Right lobe of liver (tissue), 4 donors: ENCODE data around the gene DIO3.

Source experiments
- POLR2A ChIP-seq: fragments of 450-650 bp; IDR thresholded peaks from one replicate; pipeline ENCODE4 v1.6.1; 2017; ENCODE audit warnings: antibody characterized with exemption, mild to moderate bottlenecking
- TF ChIP-seq, protein P1 (sequence below), 4 donors: fragments of 200-600 bp in 3 of 4; fragments of 450-650 bp in 1 of 4; IDR thresholded peaks; one replicate each; pipeline versions ENCODE4 v1.5.1 to v1.8.0; 2016 to 2022; ENCODE audit warnings: antibody characterized with exemption in 4 of 4, mild to moderate bottlenecking in 2 of 4
- donor health status: DM: no; HTN: no; CAD: no.
- donor health status: DM: no; HTN: no; CAD: no.
- donor health status: DM: no; HTN: yes; CAD: no.

DNA sequence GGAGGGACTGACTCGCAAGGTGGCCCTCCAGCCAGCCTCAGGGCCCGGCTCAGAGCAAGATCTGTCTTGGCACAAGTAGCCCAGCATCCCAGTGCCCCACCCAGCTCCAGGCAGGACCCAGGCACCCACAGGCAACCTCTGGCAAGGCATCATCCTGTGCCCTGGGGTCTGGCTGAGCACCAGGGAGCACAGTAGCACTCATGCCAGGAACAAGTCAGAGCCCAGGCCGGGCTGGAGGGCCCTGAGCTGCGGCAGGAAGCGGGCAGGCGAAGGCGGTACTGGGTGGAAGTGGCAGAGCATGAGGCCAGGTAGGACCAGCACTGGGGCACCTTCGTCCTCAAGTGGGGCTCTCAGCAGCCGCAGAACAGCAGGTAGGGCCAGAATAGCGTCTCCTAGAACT, 5.2 kb upstream of the DIO3 start:
- TF ChIP-seq, protein P1, sequence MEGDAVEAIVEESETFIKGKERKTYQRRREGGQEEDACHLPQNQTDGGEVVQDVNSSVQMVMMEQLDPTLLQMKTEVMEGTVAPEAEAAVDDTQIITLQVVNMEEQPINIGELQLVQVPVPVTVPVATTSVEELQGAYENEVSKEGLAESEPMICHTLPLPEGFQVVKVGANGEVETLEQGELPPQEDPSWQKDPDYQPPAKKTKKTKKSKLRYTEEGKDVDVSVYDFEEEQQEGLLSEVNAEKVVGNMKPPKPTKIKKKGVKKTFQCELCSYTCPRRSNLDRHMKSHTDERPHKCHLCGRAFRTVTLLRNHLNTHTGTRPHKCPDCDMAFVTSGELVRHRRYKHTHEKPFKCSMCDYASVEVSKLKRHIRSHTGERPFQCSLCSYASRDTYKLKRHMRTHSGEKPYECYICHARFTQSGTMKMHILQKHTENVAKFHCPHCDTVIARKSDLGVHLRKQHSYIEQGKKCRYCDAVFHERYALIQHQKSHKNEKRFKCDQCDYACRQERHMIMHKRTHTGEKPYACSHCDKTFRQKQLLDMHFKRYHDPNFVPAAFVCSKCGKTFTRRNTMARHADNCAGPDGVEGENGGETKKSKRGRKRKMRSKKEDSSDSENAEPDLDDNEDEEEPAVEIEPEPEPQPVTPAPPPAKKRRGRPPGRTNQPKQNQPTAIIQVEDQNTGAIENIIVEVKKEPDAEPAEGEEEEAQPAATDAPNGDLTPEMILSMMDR (IDR thresholded peaks at IDR 0.05), result no peak
- no peak for TF ChIP-seq POLR2A
